Esophagus squamous epithelium (tissue), 5 donors: ENCODE measurements around the gene PRKG1. TPM values are rescaled to one million over a fixed set of nuclear protein-coding genes. Genes with fewer than 3 reads are reported as not detected.

Experiments
- DNase-seq: peaks from one replicate; lab custom pipeline; 2025; lab: John Stamatoyannopoulos, UW
- H3K27ac ChIP-seq, 4 donors: fragments of 200-600 bp; sonication (generic); one replicate each; pipeline ENCODE4 v1.5.1; 2016 to 2019; ENCODE audit warnings: mild to moderate bottlenecking in 1 of 4
- H3K27me3 ChIP-seq, 4 donors: fragments of 200-600 bp; sonication (generic); 1 replicate in 3 of 4; 2 replicates in 1 of 4; pipeline versions ENCODE4 v1.5.1 to v1.6.0; 2017 to 2021; ENCODE audit warnings: antibody characterized with exemption in 1 of 4
- H3K36me3 ChIP-seq, 3 donors: fragments of 200-600 bp; sonication (generic); one replicate each; pipeline ENCODE4 v1.5.1; 2016 to 2019
- H3K4me1 ChIP-seq, 3 donors: fragments of 200-600 bp; sonication (generic); one replicate each; pipeline ENCODE4 v1.5.1; 2017 to 2019
- H3K4me3 ChIP-seq, 4 donors: fragments of 200-600 bp; sonication (generic); 1 replicate in 3 of 4; 2 replicates in 1 of 4; pipeline ENCODE4 v1.5.1; 2016 to 2019; ENCODE audit warnings: mild to moderate bottlenecking in 2 of 4, moderate library complexity in 1 of 4
- H3K9me3 ChIP-seq, 3 donors: fragments of 200-600 bp; sonication (generic); one replicate each; pipeline ENCODE4 v1.5.1; 2016 to 2019
- CTCF ChIP-seq, 6 experiments: fragments of 450-650 bp in 4 of 6; fragments of 200-600 bp in 2 of 6; sonication (generic) in 2 of 6; IDR thresholded peaks; one replicate each; pipeline ENCODE4 v1.5.1; 2016 to 2019; ENCODE audit warnings: antibody characterized with exemption in 6 of 6, mild to moderate bottlenecking in 4 of 6, moderate library complexity in 4 of 6
- POLR2A ChIP-seq, 4 donors: fragments of 450-650 bp; IDR thresholded peaks; one replicate each; pipeline ENCODE4 v1.6.1; 2017; ENCODE audit warnings: antibody characterized with exemption in 4 of 4, mild to moderate bottlenecking in 4 of 4, moderate library complexity in 3 of 4
- WGBS, 2 donors: methylation state at CpG; one replicate each; pipeline ENCODE4 v1.1.5; 2018; 5-methylcytosine and 5-hydroxymethylcytosine counted together
- intact Hi-C: fragments of 100-400 bp; cut with DNase I; formaldehyde crosslinking; loops from one replicate; pipeline ENCODE4 v1.15.0; 2022
- total RNA-seq, 4 donors: library from RNA; depleted of rRNA; stranded (reverse); fragments of >200 nt; gene quantifications; one replicate each; pipeline ENCODE4 v1.1.0, GENCODE V29; 2016
- donor health status: DM: yes; HTN: yes; CAD: no.

PRKG1 gene
- total RNA-seq, 4 donors from 2014 or later: 2.0 to 10.9 (median 3.8) TPM

GRCh38 chr10:51095444-51095843, 21.2 kb downstream of the PRKG1 start:
- intact Hi-C loops: no loop called here
- TF ChIP-seq CTCF (IDR thresholded peaks at IDR 0.05): no peak
- TF ChIP-seq POLR2A (IDR thresholded peaks at IDR 0.05): no peak
- no peak for DNase-seq
- no peaks in the 10 kb centered on the region for H3K36me3 ChIP-seq
- no peaks in the 10 kb centered on the region for H3K9me3 ChIP-seq
- 78 to 81% methylated on average over 3 of the region's 3 CpGs for WGBS, 2 donors
- peaks cover 0 to 8% (median 0%) of the 10 kb centered on the region in 3 donors for H3K4me1 ChIP-seq
- H3K27me3 ChIP-seq: no peaks in the 10 kb centered on the region
- no peak overlapping the region for H3K27ac ChIP-seq
- no peak overlapping the region for H3K4me3 ChIP-seq

GRCh38 chr10:51097546-51097945, 23.3 kb downstream of the PRKG1 start:
- 90 to 93% methylated on average over 4 of the region's 4 CpGs for WGBS, 2 donors
- no peak for DNase-seq
- Histone ChIP-seq H3K9me3 (no peaks in the 10 kb centered on the region), H3K27me3 (no peaks in the 10 kb centered on the region), H3K4me1 (peaks cover 0 to 8% (median 0%) of the 10 kb centered on the region in 3 donors), H3K36me3 (no peaks in the 10 kb centered on the region), H3K4me3 (no peak overlapping the region), H3K27ac (no peak overlapping the region)
- intact Hi-C loops: no loop called here
- TF ChIP-seq POLR2A (IDR thresholded peaks at IDR 0.05) (no peak), CTCF (IDR thresholded peaks at IDR 0.05) (no peak)

- Histone ChIP-seq H3K9me3 (no peaks in the 10 kb centered on the region), H3K4me1 (no peaks in the 10 kb centered on the region), H3K4me3 (no peak overlapping the region), H3K36me3 (no peaks in the 10 kb centered on the region), H3K27ac (no peak overlapping the region), H3K27me3 (no peaks in the 10 kb centered on the region)
- no peak for DNase-seq
- no peak for TF ChIP-seq POLR2A (IDR thresholded peaks at IDR 0.05)
- TF ChIP-seq CTCF (IDR thresholded peaks at IDR 0.05): no peak
- intact Hi-C loops: no loop called here
- 78 to 81% methylated on average over 1 of the region's 1 CpG for WGBS, 2 donors
These were observed 25.9 kb downstream of the PRKG1 start for GRCh38 chr10:51100221-51100620.

- intact Hi-C loops: no loop called here
- no peak overlapping the region for H3K4me3 ChIP-seq
- H3K36me3 ChIP-seq: no peaks in the 10 kb centered on the region
- no peaks in the 10 kb centered on the region for H3K9me3 ChIP-seq
- no peak for TF ChIP-seq CTCF (IDR thresholded peaks at IDR 0.05)
- TF ChIP-seq POLR2A (IDR thresholded peaks at IDR 0.05): no peak
- no peak overlapping the region for H3K27ac ChIP-seq
- no peaks in the 10 kb centered on the region for H3K27me3 ChIP-seq
- WGBS, 2 donors: 75 to 89% methylated on average over 3 of the region's 3 CpGs
- no peak for DNase-seq
- H3K4me1 ChIP-seq: no peaks in the 10 kb centered on the region
These were observed 29.4 kb downstream of the PRKG1 start for GRCh38 chr10:51103554-51104217.

GRCh38 chr10:51106311-51106945, 32.1 kb downstream of the PRKG1 start:
- no peak overlapping the region for H3K4me3 ChIP-seq
- TF ChIP-seq POLR2A (IDR thresholded peaks at IDR 0.05) (no peak), CTCF (IDR thresholded peaks at IDR 0.05) (no peak)
- H3K27me3 ChIP-seq: no peaks in the 10 kb centered on the region
- no peak overlapping the region for H3K27ac ChIP-seq
- no peak for DNase-seq
- no peaks in the 10 kb centered on the region for H3K4me1 ChIP-seq
- no peaks in the 10 kb centered on the region for H3K9me3 ChIP-seq
- H3K36me3 ChIP-seq: no peaks in the 10 kb centered on the region
- intact Hi-C loops: no loop called here
- 84 to 90% methylated on average over 5 of the region's 5 CpGs for WGBS, 2 donors
